Neuron (in vitro differentiated cells): ENCODE measurements around the gene BHLHA9.
"Not testable (repeated sequence)": the region's sequence is repeated elsewhere in the genome, so short reads cannot be mapped to it uniquely, and the experiment has no call there.

ENCODE experiments used
- H2AFZ ChIP-seq: one replicate; pipeline ENCODE4 v1.6.1; 2013; ENCODE audit warnings: low read depth, mild to moderate bottlenecking, inconsistent platforms, low read length, moderate library complexity
- H3K27me3 ChIP-seq: one replicate; pipeline ENCODE4 v1.6.1; 2013; ENCODE audit warnings: low read length; ENCODE audit not compliant: insufficient read depth
- H3K36me3 ChIP-seq: one replicate; pipeline ENCODE4 v1.6.1; 2013; ENCODE audit warnings: low read length; ENCODE audit not compliant: insufficient read depth
- H3K4me1 ChIP-seq: one replicate; pipeline ENCODE4 v1.6.1; 2013; ENCODE audit warnings: low read length; ENCODE audit not compliant: insufficient read depth
- H3K4me3 ChIP-seq: 2 replicates; pipeline ENCODE4 v1.5.1; 2013; ENCODE audit warnings: mild to moderate bottlenecking, low read length, moderate library complexity
- H3K9me3 ChIP-seq: one replicate; pipeline ENCODE4 v1.6.1; 2013; ENCODE audit warnings: low read length

The BHLHA9 gene

DNA sequence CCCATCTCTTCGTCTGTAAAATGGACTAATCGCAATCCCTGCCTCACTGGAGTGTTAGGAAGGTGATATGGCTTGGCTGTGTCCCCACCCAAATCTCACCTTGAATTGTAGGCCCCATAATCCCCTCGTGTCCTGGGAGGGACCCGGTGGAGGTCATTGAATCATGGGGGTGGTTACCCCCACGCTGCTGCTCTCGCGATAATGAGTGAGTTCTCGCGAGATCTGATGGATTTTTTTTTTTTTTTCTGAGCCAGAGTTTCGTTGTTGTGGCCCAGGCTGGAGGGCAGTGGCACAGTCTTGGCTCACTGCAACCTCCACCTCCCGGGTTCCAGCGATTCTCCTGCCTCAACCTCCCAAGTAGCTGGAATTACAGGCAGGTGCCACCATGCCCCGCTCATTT, 20.4 kb downstream of the BHLHA9 start:
- no peak overlapping the region for H2AFZ ChIP-seq
- no peaks in the 10 kb centered on the region for H3K4me1 ChIP-seq
- H3K9me3 ChIP-seq: peaks cover 2% of the 10 kb centered on the region
- H3K4me3 ChIP-seq: no peak overlapping the region
- no peaks in the 10 kb centered on the region for H3K36me3 ChIP-seq
- H3K27me3 ChIP-seq: no peaks in the 10 kb centered on the region

GRCh38 chr17:1294157-1294717, 24.0 kb downstream of the BHLHA9 start:
- H3K36me3 ChIP-seq: no peaks in the 10 kb centered on the region

GRCh38 chr17:1298606-1299005, 28.4 kb downstream of the BHLHA9 start:
- H3K4me1 ChIP-seq: peaks cover 25% of the 10 kb centered on the region
- peak overlapping the region; percentile 4 for H3K4me3 ChIP-seq
- no peaks in the 10 kb centered on the region for H3K27me3 ChIP-seq
- H3K36me3 ChIP-seq: no peaks in the 10 kb centered on the region
- H2AFZ ChIP-seq: peak overlapping the region; percentile 4
- no peaks in the 10 kb centered on the region for H3K9me3 ChIP-seq

More at GRCh38 chr17:1294157-1294717, 24.0 kb downstream of the BHLHA9 start:
- Histone ChIP-seq H2AFZ (no peak overlapping the region), H3K4me3 (no peak overlapping the region), H3K4me1 (peaks cover 16% of the 10 kb centered on the region), H3K9me3 (no peaks in the 10 kb centered on the region), H3K27me3 (no peaks in the 10 kb centered on the region)

- H3K4me3 ChIP-seq: no peak overlapping the region
- no peaks in the 10 kb centered on the region for H3K27me3 ChIP-seq
- no peak overlapping the region for H2AFZ ChIP-seq
- no peaks in the 10 kb centered on the region for H3K36me3 ChIP-seq
- H3K9me3 ChIP-seq: no peaks in the 10 kb centered on the region
- H3K4me1 ChIP-seq: peaks cover 26% of the 10 kb centered on the region
Observed at GRCh38 chr17:1299552-1300370, 29.5 kb downstream of the BHLHA9 start.

GRCh38 chr17:1300371-1300905, 30.2 kb downstream of the BHLHA9 start:
- Histone ChIP-seq H3K4me1 (peaks cover 30% of the 10 kb centered on the region), H3K4me3 (no peak overlapping the region), H2AFZ (no peak overlapping the region), H3K27me3 (no peaks in the 10 kb centered on the region), H3K9me3 (no peaks in the 10 kb centered on the region), H3K36me3 (no peaks in the 10 kb centered on the region)

DNA sequence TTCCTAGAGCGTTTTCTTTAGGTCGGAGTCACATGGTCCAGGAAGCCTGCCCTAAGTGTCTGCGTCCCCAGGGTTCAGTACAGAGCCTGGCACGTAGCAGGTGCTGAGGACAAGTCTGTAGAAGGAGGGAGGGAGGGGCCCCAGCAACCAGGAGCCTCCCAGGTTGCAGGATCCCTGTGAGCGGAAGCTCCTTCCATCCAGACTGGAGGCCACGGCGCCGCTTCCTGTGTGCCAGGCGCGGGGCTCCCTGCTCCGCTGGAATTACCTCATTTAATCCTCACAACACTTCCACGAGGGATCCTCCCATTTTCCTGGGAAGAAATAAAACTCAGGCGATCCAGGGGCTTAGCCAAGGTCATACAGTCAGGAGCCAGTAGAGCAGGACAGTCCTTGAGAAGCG, 31.3 kb downstream of the BHLHA9 start:
- H3K27me3 ChIP-seq: no peaks in the 10 kb centered on the region
- H3K4me3 ChIP-seq: no peak overlapping the region
- no peak overlapping the region for H2AFZ ChIP-seq
- H3K36me3 ChIP-seq: no peaks in the 10 kb centered on the region
- H3K9me3 ChIP-seq: no peaks in the 10 kb centered on the region
- peaks cover 30% of the 10 kb centered on the region for H3K4me1 ChIP-seq

- H3K27me3 ChIP-seq: no peaks in the 10 kb centered on the region
- peaks cover 29% of the 10 kb centered on the region for H3K4me1 ChIP-seq
- no peak overlapping the region for H3K4me3 ChIP-seq
- H3K9me3 ChIP-seq: no peaks in the 10 kb centered on the region
- no peaks in the 10 kb centered on the region for H3K36me3 ChIP-seq
- no peak overlapping the region for H2AFZ ChIP-seq
Observed at GRCh38 chr17:1302761-1303160, 32.5 kb downstream of the BHLHA9 start.

DNA sequence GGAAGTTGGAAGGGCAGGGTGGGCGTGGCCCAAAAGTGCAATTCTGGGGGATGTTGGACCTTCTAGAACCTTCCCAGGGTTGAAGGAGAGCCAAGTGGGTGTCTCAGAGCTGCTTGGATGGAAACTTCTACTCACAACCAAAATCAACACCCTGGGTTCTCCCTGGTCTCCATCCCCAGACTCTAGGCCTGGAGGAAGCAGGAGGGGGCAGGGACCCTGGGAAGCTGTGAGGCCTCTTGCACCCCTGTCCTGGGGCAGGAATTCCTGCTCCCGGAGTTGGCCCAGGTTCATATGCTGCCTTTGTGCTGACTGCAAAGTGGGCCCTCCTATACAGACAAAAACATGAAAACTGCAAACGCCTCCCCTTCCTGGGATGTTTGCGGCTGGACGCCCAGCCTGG, 34.3 kb downstream of the BHLHA9 start:
- Histone ChIP-seq H3K4me3 (no peak overlapping the region), H3K36me3 (no peaks in the 10 kb centered on the region), H3K27me3 (no peaks in the 10 kb centered on the region), H3K9me3 (no peaks in the 10 kb centered on the region), H3K4me1 (peaks cover 12% of the 10 kb centered on the region), H2AFZ (no peak overlapping the region)

DNA sequence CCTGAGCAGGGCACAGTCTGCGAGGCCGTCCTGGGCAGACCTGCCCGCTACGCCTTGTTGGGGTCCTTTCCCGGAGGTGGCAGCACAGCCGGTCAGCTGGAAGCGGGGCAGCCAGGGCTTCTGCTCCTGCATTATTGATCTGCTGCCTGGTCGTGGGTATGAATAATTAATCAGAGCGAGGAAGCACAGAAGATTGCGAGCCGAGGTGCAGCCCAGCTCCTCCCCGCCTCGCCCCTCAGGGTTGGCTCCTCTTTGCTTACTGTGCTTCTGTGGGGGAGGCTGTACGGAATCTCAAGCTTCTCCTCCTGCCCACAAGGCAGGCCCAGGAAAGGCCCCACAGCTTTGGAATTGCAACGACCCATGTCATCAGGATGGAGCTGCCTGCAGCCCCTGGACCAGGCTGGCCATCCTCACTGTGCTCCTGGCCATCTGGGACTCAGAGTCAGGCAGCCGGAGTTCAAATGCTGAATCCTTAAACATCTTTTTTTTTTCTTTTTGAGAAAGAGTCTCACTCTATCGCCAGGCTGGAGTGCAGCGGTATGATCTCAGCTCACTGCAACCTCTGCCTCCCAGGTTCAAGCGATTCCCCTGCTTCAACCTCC, 34.8 kb downstream of the BHLHA9 start:
- Histone ChIP-seq H3K4me3 (no peak overlapping the region), H2AFZ (no peak overlapping the region), H3K4me1 (peaks cover 6% of the 10 kb centered on the region), H3K27me3 (no peaks in the 10 kb centered on the region), H3K36me3 (no peaks in the 10 kb centered on the region), H3K9me3 (no peaks in the 10 kb centered on the region)

GRCh38 chr17:1307829-1308228, 37.6 kb downstream of the BHLHA9 start:
- H2AFZ ChIP-seq, H3K27me3 ChIP-seq, H3K9me3 ChIP-seq, H3K4me3 ChIP-seq, H3K4me1 ChIP-seq, H3K36me3 ChIP-seq: not testable (repeated sequence)

DNA sequence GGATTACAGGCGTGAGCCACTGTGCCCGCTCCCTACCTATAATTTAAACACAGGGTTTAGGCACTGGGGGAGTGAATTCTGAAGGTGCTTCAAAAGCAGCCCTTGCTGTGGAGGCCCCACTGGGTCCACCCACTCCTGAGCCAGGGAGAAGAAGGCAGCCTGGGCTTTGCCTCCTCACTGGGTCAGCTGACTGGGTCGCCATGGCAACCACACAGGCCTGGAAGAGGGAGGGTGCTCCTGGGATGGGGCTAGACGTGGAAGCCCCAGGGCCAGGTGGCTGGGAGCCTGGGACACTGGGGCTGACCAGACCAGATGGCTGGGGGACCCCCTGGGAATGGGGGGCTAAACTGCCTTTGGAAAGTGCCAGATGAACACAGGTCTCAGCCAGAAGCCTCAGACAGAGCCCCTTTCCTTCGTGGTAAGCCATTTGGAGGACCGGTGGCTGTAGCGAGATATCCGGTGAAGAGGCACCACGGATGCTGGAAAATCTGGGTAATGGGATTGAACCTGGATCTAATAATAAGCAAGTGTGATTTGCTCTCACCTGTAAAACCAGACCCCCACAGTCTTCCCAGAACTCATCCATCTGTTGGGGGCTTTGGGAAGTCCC, 42.1 kb downstream of the BHLHA9 start:
- H3K9me3 ChIP-seq: no peaks in the 10 kb centered on the region
- no peaks in the 10 kb centered on the region for H3K36me3 ChIP-seq
- peaks cover 9% of the 10 kb centered on the region for H3K27me3 ChIP-seq
- H2AFZ ChIP-seq: no peak overlapping the region
- H3K4me1 ChIP-seq: peaks cover 4% of the 10 kb centered on the region
- no peak overlapping the region for H3K4me3 ChIP-seq

DNA sequence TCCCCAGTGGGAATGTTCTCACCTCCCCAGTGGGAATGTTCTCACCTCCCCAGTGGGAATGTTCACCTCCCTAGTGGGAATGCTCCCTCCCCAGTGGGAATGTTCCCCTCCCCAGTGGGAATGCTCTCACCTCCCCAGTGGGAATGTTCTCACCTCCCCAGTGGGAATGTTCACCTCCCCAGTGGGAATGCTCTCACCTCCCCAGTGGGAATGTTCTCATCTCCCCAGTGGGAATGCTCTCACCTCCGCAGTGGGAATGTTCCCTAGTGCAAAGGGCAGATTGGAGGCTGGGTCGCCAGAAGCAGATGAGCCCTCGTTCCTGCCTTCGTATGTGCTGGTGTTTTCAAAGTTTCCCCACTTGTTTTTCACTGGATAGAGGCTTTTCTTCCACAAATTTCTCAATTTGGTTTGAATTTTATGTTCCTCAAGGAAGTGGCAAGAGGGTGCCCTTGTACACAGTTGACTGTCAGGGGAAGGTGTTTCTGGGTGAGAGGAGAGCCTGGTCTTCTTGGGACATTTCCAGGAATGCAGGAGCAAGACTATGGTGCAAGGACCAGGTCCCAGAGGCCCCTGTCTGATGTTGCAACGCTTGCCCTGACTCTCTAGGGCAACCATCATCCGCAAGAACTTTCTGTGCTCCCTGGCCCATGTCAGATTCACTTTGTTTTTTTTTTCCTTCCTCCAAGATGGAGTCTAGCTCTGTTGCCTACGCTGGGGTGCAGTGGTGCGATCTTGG, 43.2 kb downstream of the BHLHA9 start:
- Histone ChIP-seq H3K27me3 (peaks cover 9% of the 10 kb centered on the region), H2AFZ (no peak overlapping the region), H3K4me1 (peaks cover 4% of the 10 kb centered on the region), H3K9me3 (no peaks in the 10 kb centered on the region), H3K36me3 (no peaks in the 10 kb centered on the region), H3K4me3 (no peak overlapping the region)
